ENCODE measurements around the gene CDH23.

DNA sequence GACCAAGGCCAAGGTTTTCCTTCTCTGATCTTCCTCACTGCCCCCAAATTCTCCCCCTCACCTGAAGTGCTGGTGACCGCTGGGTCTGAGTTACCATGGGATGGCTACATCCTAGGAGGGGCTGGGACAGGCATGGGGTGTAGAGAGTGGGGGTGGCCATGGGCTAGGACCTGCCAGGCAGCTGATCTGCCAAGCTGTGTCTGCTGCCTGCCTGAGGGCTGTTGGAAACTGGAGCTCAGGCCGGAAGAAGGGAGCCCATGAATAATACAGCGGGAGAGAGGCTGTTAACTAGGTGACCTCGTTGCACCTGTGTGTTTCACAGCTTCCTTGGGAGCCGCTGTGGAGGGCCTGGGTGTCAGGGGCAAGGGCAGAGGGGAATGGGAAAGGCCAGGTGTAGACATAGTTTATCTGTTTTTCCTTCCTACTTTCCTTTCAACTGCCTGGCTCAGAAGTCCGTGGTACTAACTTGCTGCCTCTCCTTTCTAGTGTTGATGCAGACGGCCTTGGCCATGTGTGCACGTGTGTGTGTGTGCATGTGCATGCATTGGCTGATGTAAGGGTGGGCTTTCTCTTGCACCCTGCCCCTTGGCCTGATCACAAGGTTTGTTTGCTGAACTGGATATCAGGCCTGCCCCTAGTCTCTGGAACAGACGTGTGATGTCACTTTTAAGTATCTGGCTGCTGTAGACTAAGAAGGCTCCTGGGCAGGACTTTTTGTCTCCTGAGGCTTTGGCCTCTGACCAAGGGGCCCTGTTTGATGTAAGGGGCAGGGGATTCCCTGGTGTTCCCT, 11.9 kb downstream of the CDH23 start:
- TF ChIP-seq SUZ12 (IDR thresholded peaks at IDR 0.05; ENCODE audit: extremely low read depth, insufficient read depth, insufficient read length) (no peak), ZNF274 (IDR thresholded peaks at IDR 0.05; ENCODE audit: low read depth, low read length) (no peak)

Data from NT2/D1 (cell line).